Astrocyte (in vitro differentiated cells and primary cell): ENCODE data around the gene CCDC57. TPM values are rescaled to one million over a fixed set of nuclear protein-coding genes. Genes with fewer than 3 reads are reported as not detected.
A peak's percentile ranks its signal among the peaks of the same experiment; 100 is the strongest.

Experiments used
- DNase-seq: peaks from one replicate; pipeline ENCODE4 v3.0.0-alpha.2; 2010; ENCODE audit warnings: low read depth
- FAIRE-seq: peaks from 2 replicates; lab custom pipeline; 2011; peaks lifted over from hg19 to GRCh38; lab: Jason Lieb, UNC
- H2AFZ ChIP-seq: 2 replicates; pipeline ENCODE4 v1.6.0; 2012; ENCODE audit warnings: low read depth, low read length, inconsistent platforms
- H3K27ac ChIP-seq: 2 replicates; pipeline ENCODE4 v1.5.1; 2011; ENCODE audit warnings: low read depth, low read length, inconsistent platforms
- H3K27me3 ChIP-seq: 2 replicates; pipeline ENCODE4 v1.6.0; 2011; ENCODE audit warnings: low read length, inconsistent platforms; ENCODE audit not compliant: insufficient read depth
- H3K36me3 ChIP-seq: 2 replicates; pipeline ENCODE4 v1.5.1; 2011; ENCODE audit warnings: low read length, inconsistent platforms; ENCODE audit not compliant: insufficient read depth
- H3K4me1 ChIP-seq: 2 replicates; pipeline ENCODE4 v1.5.1; 2011; ENCODE audit warnings: low read length, inconsistent platforms; ENCODE audit not compliant: insufficient read depth
- H3K4me2 ChIP-seq: 2 replicates; pipeline ENCODE4 v1.6.0; 2012; ENCODE audit warnings: low read length, inconsistent platforms
- H3K4me3 ChIP-seq: 2 replicates; pipeline ENCODE4 v1.5.1; 2011; ENCODE audit warnings: low read depth, mild to moderate bottlenecking, low read length, inconsistent platforms; ENCODE audit not compliant: insufficient read depth
- H3K79me2 ChIP-seq: 2 replicates; pipeline ENCODE4 v1.6.0; 2012; ENCODE audit warnings: mild to moderate bottlenecking, low read length, inconsistent platforms; ENCODE audit not compliant: insufficient read depth
- H3K9ac ChIP-seq: 2 replicates; pipeline ENCODE4 v1.6.0; 2012; ENCODE audit warnings: mild to moderate bottlenecking, low read length, inconsistent platforms
- H3K9me3 ChIP-seq: 2 replicates; pipeline ENCODE4 v1.5.1; 2012; ENCODE audit warnings: low read depth, mild to moderate bottlenecking, low read length, inconsistent platforms; ENCODE audit not compliant: insufficient read depth
- H4K20me1 ChIP-seq: 2 replicates; pipeline ENCODE4 v1.6.0; 2012; ENCODE audit warnings: low read length, inconsistent platforms; ENCODE audit not compliant: insufficient read depth
- H3K27ac Mint-ChIP-seq: one replicate; pipeline ENCODE4 v1.8.0; 2021; ENCODE audit warnings: mild to moderate bottlenecking, mixed read lengths; ENCODE audit not compliant: unreplicated experiment
- H3K27me3 Mint-ChIP-seq: one replicate; pipeline ENCODE4 v1.8.0; 2021; ENCODE audit warnings: low read depth, mixed read lengths; ENCODE audit not compliant: unreplicated experiment
- H3K36me3 Mint-ChIP-seq: one replicate; pipeline ENCODE4 v1.8.0; 2021; ENCODE audit warnings: low read depth, mixed read lengths; ENCODE audit not compliant: unreplicated experiment
- H3K4me1 Mint-ChIP-seq: one replicate; pipeline ENCODE4 v1.8.0; 2021; ENCODE audit warnings: low read depth, mixed read lengths; ENCODE audit not compliant: unreplicated experiment
- H3K4me3 Mint-ChIP-seq: one replicate; pipeline ENCODE4 v1.8.0; 2021; ENCODE audit warnings: mild to moderate bottlenecking, moderate library complexity, mixed read lengths; ENCODE audit not compliant: unreplicated experiment
- H3K9me3 Mint-ChIP-seq: one replicate; pipeline ENCODE4 v1.8.0; 2021; ENCODE audit warnings: mild to moderate bottlenecking, mixed read lengths; ENCODE audit not compliant: unreplicated experiment
- CTCF ChIP-seq: IDR thresholded peaks from 2 replicates; pipeline ENCODE4 v1.5.1; 2011; ENCODE audit warnings: low read depth, mild to moderate bottlenecking, inconsistent platforms, low read length, moderate library complexity; ENCODE audit not compliant: insufficient read depth
- EZH2 ChIP-seq: IDR thresholded peaks from 2 replicates; pipeline ENCODE4 v1.6.1; 2012; ENCODE audit warnings: mild to moderate bottlenecking, low read length, inconsistent platforms; ENCODE audit not compliant: insufficient read depth
- total RNA-seq: library from RNA; stranded (reverse); gene quantifications from 2 replicates; pipeline ENCODE4 v1.2.1, GENCODE V29; 2021

The CCDC57 gene
- total RNA-seq, 1 donor from 2014 or later, result 20.4 TPM

- Histone ChIP-seq H2AFZ (no peak overlapping the region), H3K36me3 (no peaks in the 10 kb centered on the region), H3K9me3 (no peaks in the 10 kb centered on the region), H3K79me2 (peaks cover 23% of the 10 kb centered on the region), H3K9ac (no peak overlapping the region), H3K27ac (no peak overlapping the region), H3K27me3 (no peaks in the 10 kb centered on the region), H4K20me1 (peaks cover 17% of the 10 kb centered on the region), H3K4me3 (no peak overlapping the region), H3K4me1 (peaks cover 25% of the 10 kb centered on the region), H3K4me2 (no peak overlapping the region)
- TF ChIP-seq CTCF (no peak), EZH2 (no peak)
- Mint-ChIP-seq H3K4me1 (peaks cover 6% of the 10 kb centered on the region), H3K36me3 (no peaks in the 10 kb centered on the region), H3K27me3 (no peaks in the 10 kb centered on the region), H3K9me3 (no peaks in the 10 kb centered on the region), H3K4me3 (peak overlapping the region; percentile 40), H3K27ac (peak overlapping the region; percentile 92)
- FAIRE-seq, result no peak
- DNase-seq, result no peak
Measured at GRCh38 chr17:82100502-82101298, 111.9 kb downstream of the CCDC57 start.

DNA sequence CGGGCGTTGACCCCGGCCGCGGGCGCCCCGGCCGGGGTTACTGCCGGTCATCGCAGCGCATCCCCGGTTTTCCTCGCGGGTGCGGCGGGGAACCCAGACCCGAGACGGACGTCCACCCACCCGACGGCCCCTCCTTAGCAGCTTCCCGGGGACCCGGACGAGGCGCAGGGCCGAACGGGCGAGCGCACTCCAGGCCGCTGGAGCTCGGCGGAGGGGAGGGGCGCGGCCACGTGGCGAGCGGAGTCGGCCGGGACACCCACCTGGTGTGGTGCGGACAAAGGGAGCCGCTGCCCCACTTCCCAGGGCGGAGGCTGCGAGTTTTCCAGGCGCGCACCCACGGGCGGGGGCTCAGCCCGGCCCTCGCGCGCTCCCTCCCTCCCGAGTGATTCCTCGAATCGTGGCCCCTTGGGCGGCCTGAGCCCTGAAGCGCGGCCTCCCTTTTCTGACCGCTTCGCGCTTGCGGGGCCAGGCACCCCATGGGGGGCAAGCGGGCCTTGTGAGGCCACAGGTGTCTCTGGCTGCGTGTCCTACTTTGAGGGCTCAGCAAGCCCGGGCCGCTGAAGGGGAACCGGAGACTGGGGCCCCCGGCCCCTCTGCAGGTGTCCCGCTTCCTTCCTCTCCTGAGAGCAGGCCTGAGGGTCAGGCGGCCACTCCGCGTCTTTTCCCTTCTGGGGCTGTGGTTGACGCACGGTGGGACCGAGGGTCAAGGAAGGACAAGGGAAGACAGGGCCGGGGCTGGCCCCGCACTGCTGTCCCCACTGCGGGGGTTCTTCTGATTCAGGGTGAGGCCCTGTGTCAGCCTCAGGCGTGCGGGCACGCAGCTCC lies 113.5 kb downstream of the CCDC57 start:
- no peaks in the 10 kb centered on the region for H3K36me3 ChIP-seq
- peak overlapping the region; percentile 90 for H3K27ac ChIP-seq
- Mint-ChIP-seq H3K4me1 (peaks cover 6% of the 10 kb centered on the region), H3K9me3 (no peaks in the 10 kb centered on the region), H3K27ac (peak overlapping the region; percentile 7), H3K36me3 (no peaks in the 10 kb centered on the region), H3K27me3 (no peaks in the 10 kb centered on the region), H3K4me3 (peak overlapping the region; percentile 82)
- FAIRE-seq, result no peak
- H3K4me3 ChIP-seq, result peak overlapping the region; percentile 52
- peaks cover 28% of the 10 kb centered on the region for H3K4me1 ChIP-seq
- H3K79me2 ChIP-seq, result peaks cover 35% of the 10 kb centered on the region
- DNase-seq, result no peak
- H3K9ac ChIP-seq, result peak overlapping the region; percentile 75
- H4K20me1 ChIP-seq, result peaks cover 27% of the 10 kb centered on the region
- H3K27me3 ChIP-seq, result no peaks in the 10 kb centered on the region
- peak overlapping the region; percentile 71 for H2AFZ ChIP-seq
- TF ChIP-seq EZH2, result no peak
- TF ChIP-seq CTCF, result no peak
- no peaks in the 10 kb centered on the region for H3K9me3 ChIP-seq
- H3K4me2 ChIP-seq, result peak overlapping the region; percentile 89
